ENCODE measurements around the gene CBFB.

Gene CBFB

DNA sequence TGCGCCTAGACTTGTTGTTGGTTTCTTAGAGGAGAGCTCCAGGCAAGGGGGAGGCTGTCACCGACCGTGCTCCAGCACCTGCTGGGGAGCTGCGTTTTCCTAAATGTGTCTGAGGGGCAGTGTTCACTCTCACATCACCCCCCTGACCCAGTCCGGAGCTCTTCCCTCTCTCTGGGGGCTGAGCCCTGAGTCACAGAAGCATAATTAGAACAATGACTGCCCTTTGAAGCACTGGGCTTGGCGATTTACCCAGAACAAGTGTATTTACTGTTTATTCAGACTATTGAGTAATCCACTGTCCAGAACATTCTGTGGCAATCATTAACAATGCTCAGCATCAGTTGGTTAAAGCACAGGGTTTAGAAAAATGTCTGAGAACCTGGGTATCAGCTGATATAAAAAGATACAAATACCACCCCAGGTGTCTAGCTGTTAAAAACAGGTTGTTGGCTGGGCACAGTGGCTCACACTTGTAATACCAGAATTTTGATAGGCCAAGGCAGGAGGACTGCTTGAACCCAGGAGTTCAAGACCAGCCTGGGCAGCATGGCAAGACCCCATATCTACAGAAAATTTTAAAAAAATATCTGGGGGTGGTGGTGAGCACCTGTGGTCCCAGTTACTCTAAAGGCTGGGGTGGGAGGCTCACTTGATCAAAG is 32.5 kb upstream of the CBFB start:
- peak overlapping the region; percentile 2; the same call in 1 of the 2 replicates for H3K27ac ChIP-seq
- TF ChIP-seq, protein P1, sequence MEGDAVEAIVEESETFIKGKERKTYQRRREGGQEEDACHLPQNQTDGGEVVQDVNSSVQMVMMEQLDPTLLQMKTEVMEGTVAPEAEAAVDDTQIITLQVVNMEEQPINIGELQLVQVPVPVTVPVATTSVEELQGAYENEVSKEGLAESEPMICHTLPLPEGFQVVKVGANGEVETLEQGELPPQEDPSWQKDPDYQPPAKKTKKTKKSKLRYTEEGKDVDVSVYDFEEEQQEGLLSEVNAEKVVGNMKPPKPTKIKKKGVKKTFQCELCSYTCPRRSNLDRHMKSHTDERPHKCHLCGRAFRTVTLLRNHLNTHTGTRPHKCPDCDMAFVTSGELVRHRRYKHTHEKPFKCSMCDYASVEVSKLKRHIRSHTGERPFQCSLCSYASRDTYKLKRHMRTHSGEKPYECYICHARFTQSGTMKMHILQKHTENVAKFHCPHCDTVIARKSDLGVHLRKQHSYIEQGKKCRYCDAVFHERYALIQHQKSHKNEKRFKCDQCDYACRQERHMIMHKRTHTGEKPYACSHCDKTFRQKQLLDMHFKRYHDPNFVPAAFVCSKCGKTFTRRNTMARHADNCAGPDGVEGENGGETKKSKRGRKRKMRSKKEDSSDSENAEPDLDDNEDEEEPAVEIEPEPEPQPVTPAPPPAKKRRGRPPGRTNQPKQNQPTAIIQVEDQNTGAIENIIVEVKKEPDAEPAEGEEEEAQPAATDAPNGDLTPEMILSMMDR (conservative IDR thresholded peaks at IDR 0.05), result no peak
- TF ChIP-seq ZFX (IDR thresholded peaks at IDR 0.05), result no peak

DNA sequence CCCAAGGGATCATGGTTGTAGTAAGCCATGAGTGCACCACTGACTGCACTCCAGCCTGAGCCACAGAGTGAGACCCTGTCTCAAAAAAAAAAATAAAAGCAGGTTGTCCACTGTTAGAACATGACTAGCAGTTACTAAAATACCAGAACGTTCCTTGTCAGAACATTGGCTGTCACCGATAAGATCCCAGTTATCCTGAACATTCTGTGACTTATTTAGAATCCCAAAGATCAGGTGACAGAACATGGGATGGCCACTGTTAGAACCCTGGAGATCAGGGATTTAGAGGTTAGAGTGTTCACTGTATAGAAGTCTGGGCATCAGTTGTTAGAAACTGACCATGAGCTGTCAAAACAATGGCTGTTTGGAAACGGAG is 32.0 kb upstream of the CBFB start:
- no peak for TF ChIP-seq ZFX (IDR thresholded peaks at IDR 0.05)
- TF ChIP-seq, protein P1 (conservative IDR thresholded peaks at IDR 0.05), result no peak

DNA sequence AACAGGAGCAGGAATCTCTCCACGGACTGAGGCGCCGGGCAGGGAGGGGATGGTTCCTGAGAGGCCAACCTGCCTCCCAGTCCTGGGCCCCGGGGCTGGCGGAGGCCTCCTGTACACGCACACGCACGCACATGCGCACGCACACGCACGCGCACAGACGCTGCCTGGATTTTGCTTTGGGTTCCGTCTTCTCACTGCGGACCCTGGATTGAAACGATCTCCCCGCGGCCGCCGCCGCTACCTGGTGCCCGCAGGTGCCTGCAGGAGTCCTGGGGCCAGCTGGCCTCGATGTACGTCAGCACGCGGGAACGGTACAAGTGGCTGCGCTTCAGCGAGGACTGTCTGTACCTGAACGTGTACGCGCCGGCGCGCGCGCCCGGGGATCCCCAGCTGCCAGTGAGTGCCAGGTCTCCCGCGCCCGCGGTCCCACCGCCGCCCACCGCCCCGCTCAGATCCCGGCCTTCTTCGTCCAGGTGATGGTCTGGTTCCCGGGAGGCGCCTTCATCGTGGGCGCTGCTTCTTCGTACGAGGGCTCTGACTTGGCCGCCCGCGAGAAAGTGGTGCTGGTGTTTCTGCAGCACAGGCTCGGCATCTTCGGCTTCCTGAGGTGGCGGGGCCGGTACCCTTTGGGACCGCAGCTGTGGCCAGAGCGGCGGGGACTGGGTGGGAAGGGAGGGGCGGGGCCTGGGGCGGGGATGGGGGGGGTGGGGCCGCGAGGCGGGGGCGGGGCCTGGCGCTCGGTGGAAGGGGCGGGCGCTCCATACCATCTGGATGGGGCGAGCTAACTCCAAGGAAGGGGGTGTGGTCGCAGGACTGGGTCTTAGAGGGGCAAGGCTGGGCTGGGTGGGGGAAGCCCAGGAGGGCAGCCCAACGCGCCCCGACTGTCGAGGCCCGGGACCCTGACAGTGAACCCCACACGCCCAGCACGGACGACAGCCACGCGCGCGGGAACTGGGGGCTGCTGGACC is 28.3 kb upstream of the CBFB start:
- TF ChIP-seq ZFX (IDR thresholded peaks at IDR 0.05), result no peak
- TF ChIP-seq, protein P1 (conservative IDR thresholded peaks at IDR 0.05), result no peak
- H3K27ac ChIP-seq, result no peak overlapping the region; the same call in 1 of the 2 replicates

More for the DNA sequence above, 32.0 kb upstream of the CBFB start:
- no peak overlapping the region; the same call in 1 of the 2 replicates for H3K27ac ChIP-seq

GRCh38 chr16:67001726-67002125 is 27.2 kb upstream of the CBFB start:
- H3K27ac ChIP-seq, result no peak overlapping the region
- TF ChIP-seq, protein P1 (conservative IDR thresholded peaks at IDR 0.05), result no peak
- no peak for TF ChIP-seq ZFX (IDR thresholded peaks at IDR 0.05)

GRCh38 chr16:67006930-67007658 is 21.9 kb upstream of the CBFB start:
- H3K27ac ChIP-seq, result no peak overlapping the region
- no peak for TF ChIP-seq ZFX (IDR thresholded peaks at IDR 0.05)
- TF ChIP-seq, protein P1 (conservative IDR thresholded peaks at IDR 0.05), result no peak

- no peak overlapping the region for H3K27ac ChIP-seq
- TF ChIP-seq, protein P1 (conservative IDR thresholded peaks at IDR 0.05), result no peak
- TF ChIP-seq ZFX (IDR thresholded peaks at IDR 0.05), result no peak
Observed at GRCh38 chr16:67009158-67009557, 19.8 kb upstream of the CBFB start.

Data from C4-2B (cell line).